ENCODE measurements around the gene DCLK2.

DCLK2 gene

GRCh38 chr4:150280975-150281374, 202.7 kb downstream of the DCLK2 start:
- DNase-seq = no peak

- DNase-seq = no peak
Observed at GRCh38 chr4:150283689-150284088, 205.4 kb downstream of the DCLK2 start.

DNA sequence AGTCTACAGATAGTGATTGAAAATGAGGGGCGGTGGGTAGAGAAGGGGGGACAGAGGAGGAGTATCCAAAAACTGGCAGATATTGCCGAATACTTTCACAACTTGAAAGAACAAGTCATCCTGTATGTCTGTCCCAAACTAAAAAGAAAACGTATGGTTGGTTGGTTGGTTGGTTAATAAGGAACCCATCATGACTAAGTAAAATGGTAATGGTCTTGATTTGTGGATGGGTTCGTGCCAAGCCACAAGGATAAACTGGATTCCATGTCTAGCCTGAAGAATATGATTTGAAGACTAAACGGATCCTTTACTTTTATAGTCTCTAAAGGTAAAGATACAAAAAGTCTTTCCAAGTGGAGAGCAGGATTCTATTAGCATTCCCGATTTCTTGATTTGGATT, 208.4 kb downstream of the DCLK2 start:
- DNase-seq = no peak

DNA sequence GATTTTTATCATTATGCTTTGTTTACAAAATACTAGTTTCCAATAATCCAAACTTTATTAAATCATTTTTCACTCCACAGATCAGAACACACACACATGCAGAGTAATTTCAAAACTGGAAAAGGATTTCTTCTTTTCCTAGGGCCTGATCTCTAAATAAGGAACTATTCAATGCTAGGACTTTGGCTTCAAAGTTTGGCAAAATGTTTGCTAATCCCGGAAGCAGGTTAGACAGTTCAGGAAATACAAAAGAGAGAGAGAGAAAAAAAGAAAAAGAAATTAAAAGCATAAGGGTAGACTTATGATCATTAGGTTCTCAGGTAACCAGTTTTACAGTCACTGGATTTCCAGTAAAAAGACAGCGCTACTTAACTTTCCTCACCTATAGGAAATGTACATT, 211.0 kb downstream of the DCLK2 start:
- peak; percentile 13 to 33 for DNase-seq

DNA sequence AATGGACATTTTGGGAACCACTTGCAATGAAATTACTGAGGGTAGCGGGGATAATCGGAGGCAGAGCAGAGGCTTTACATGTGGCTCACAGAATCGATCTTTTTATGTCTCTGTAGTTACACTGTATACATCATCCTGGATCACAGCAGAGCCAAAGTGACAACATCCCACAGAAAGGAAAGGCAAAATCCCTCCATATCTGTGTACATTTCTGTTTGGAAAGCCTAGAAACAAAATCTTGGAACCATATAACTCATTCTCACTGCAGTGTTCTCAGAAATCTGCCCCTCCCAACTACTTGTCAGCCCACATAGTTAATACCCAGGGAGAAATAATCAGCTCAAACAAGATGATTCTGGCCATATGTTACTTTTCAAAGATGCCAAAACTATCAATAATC, 211.6 kb downstream of the DCLK2 start:
- DNase-seq = no peak

GRCh38 chr4:150297861-150298474, 219.7 kb downstream of the DCLK2 start:
- peak; percentile 42 to 56 for DNase-seq

- no peak for DNase-seq
Observed at GRCh38 chr4:150299816-150300215, 221.6 kb downstream of the DCLK2 start.

GRCh38 chr4:150302553-150302952, 224.3 kb downstream of the DCLK2 start:
- DNase-seq = peak; percentile 68 to 70

GRCh38 chr4:150305995-150306394, 227.8 kb downstream of the DCLK2 start:
- DNase-seq = no peak

GRCh38 chr4:150306719-150307118, 228.5 kb downstream of the DCLK2 start:
- no peak for DNase-seq
